Stimulated activated effector memory CD8-positive, alpha-beta T cell treated with anti-CD3 and anti-CD28 coated beads, Interleukin-12 subunit alpha, Interleukin-12 subunit beta, amount 100 ng/mL, for 72 hours (primary cell): ENCODE measurements around the gene SASH3.

Experiments used
- ATAC-seq: fragments of 150-1000 bp; cut with Tn5 transposase; 2 replicates; pipeline ENCODE4 v1.10.0; 2021
- DNase-seq, 2 donors: peaks; one replicate each; pipeline ENCODE4 v3.0.0; 2021 to 2022; ENCODE audit warnings: low spot score in 2 of 2
- H3K27ac Mint-ChIP-seq: one replicate; pipeline ENCODE4 v1.8.0; 2022; ENCODE audit warnings: mild to moderate bottlenecking, mixed read lengths
- H3K36me3 Mint-ChIP-seq: one replicate; pipeline ENCODE4 v1.8.0; 2022; ENCODE audit warnings: mild to moderate bottlenecking, mixed read lengths
- H3K4me1 Mint-ChIP-seq: one replicate; pipeline ENCODE4 v1.8.0; 2022; ENCODE audit warnings: mixed read lengths
- H3K4me3 Mint-ChIP-seq: one replicate; pipeline ENCODE4 v1.8.0; 2022; ENCODE audit warnings: mild to moderate bottlenecking, mixed read lengths
- H3K9me3 Mint-ChIP-seq: one replicate; pipeline ENCODE4 v1.8.0; 2022; ENCODE audit warnings: mixed read lengths

Gene SASH3

DNA sequence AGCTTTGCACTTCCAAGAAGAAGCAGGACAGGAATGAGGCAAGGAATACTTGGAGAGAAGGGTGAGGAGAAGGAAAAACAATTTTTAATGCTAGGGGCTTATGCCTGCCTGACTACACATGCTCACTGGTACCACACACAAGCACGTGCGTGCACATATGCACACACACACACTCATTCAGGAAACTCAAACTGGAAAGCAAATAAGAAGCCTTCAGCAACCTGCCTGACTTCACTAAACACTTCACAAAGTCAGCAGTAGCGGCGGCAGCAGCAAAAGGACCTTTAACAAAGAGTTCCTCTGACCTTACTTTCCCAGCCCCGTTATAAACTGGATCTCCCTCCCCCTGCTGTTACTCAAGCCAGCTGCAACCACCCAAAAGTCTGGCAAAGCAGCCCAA, 60.6 kb downstream of the SASH3 start:
- no peaks in the 10 kb centered on the region for H3K9me3 Mint-ChIP-seq
- no peak for DNase-seq
- ATAC-seq = no peak
- H3K36me3 Mint-ChIP-seq = peaks cover 5% of the 10 kb centered on the region
- H3K4me3 Mint-ChIP-seq = no peak overlapping the region
- peaks cover 12% of the 10 kb centered on the region for H3K4me1 Mint-ChIP-seq
- H3K27ac Mint-ChIP-seq = no peak overlapping the region

DNA sequence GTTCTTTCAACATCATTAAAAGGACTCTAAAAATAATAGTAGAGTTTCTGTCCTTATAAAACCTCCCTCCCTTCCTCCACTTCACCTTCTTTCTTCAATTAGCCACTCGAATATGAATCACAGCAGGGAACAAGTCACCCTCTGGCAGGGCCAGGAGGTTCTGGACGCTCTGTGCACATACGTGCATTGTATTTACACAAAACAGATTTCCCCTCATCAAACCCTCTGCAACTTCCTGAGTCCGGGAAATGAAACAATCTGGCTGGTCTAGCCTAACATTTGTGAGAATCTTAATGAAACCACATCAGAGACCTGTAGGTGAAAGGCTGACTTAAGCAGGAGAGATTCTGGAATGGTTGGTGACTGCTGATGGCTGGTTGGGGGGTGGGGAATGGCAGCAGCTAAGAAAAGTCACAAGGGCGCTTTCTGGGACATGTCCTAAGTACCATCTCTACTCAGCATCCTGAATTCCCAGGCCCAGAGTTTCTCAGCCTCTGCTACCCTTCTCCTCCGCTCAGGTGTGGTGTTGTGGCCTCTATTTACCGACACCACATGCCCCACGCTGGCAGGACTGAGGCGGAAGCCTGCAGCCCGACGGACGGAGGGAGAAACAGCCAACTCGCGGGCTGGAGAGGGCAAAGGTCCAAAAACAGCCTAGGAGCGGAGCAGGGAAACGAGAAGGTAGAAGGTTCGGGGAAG, 62.9 kb downstream of the SASH3 start:
- peak overlapping the region; percentile 89 for H3K27ac Mint-ChIP-seq

DNA sequence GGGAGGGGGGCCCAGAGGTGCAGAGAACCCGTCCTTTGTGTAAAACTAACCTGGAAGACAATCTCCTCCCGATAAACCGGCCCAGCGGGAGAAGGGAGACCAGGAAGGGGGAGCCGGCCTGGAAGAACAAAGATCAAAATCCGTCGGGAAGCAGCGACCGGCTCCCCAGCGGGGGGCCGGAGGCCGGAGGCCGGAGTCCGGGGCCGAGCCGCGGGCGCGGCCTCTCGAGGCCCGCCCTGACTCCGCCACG, 63.4 kb downstream of the SASH3 start:
- H3K9me3 Mint-ChIP-seq = no peaks in the 10 kb centered on the region
- H3K27ac Mint-ChIP-seq = peak overlapping the region; percentile 89
- peaks cover 18% of the 10 kb centered on the region for H3K4me1 Mint-ChIP-seq
- peak overlapping the region; percentile 84 for H3K4me3 Mint-ChIP-seq
- peaks cover 5% of the 10 kb centered on the region for H3K36me3 Mint-ChIP-seq
- DNase-seq (no peak), ATAC-seq (no peak)

More for the DNA sequence above, 62.9 kb downstream of the SASH3 start:
- Mint-ChIP-seq H3K9me3 (no peaks in the 10 kb centered on the region), H3K4me3 (peak overlapping the region; percentile 84), H3K36me3 (peaks cover 5% of the 10 kb centered on the region), H3K4me1 (peaks cover 18% of the 10 kb centered on the region)
- ATAC-seq (no peak), DNase-seq (no peak)

DNA sequence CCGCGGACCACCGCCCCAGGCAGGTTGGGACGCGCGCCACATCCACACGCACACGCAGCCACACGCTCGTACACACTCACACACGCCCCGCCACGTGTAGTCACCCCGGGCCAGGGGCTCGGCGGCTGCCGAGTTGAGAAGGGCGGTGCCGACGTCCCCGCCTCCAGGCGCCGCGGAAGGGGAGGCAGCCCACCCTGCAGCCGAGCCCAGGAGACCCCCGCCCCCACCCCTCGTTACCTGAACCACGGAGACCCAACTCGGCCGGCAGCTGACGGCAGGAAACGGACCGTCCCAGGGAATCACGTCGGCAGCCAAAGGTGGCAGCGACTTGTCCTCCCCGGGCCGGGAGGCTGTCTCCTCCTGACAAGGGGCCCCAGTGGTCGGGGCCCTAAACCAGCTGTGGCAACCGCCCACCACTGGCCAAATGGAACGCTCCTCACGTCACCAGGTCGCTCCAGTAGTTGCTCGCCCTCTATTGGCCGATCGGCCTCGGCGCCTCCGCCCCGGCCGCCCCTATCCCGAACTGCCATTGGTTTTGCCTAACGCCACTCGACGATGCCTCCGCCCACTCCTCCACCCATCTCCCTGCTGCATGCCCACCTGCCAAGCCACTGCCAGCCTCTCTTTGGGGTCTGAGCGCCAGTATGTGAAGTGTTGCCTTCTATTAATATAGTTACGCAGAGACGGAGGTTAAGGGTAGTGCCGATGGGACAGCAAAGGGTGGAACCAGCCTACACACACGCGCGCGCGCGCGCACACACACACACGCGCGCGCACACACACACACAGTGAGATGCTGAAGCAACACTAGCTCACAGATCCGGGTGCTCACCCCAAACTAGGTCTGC, 63.9 kb downstream of the SASH3 start, which contains the start of gene ZDHHC9:
Gene ZDHHC9, minus strand, starts transcription at position 428 of the 848 bp plus-strand sequence. CDS start 1,941 bp downstream, outside the sequence.
- DNase-seq (peak; percentile 72 to 90), ATAC-seq (peak; percentile 98)
- Mint-ChIP-seq H3K27ac (peak within 1 kb of the TSS; percentile 89), H3K9me3 (no peaks in the 10 kb centered on the region), H3K36me3 (peaks cover 5% of the 10 kb centered on the region), H3K4me3 (peak within 1 kb of the TSS; percentile 84), H3K4me1 (peaks cover 18% of the 10 kb centered on the region)
